ENCODE data around the gene CACNA1D. TPM values are rescaled to one million over a fixed set of nuclear protein-coding genes. Genes with fewer than 3 reads are reported as not detected.

Gene CACNA1D
- total and polyA plus RNA-seq, 2 donors (not counting 3 experiments of a cell fraction or from before 2014, with no cell fraction given): 0.06 TPM; not detected in 1

DNA sequence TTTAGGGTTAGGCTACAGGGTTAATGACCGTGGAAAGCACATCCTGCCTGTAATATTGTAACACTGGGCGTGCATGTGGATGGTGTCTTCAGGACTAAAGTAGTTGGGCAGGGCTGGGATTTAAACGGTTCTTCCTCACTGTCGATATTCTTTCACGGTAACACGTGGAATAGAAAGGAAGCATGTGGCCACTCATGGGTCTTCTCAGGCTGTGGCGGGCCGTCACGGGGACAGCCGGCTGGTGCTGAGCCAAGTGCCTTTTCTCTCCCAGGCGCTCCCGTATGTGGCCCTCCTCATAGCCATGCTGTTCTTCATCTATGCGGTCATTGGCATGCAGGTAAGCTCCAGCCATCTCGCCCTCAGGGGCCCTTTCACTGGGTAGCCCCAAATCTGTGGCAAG is 278.2 kb downstream of the CACNA1D start:
- POLR2A ChIA-PET: no interaction called here
- H2AFZ ChIP-seq (ENCODE audit: low read depth, low read length): no peak overlapping the region
- no peaks in the 10 kb centered on the region for H3K27me3 ChIP-seq (ENCODE audit: control insufficient read depth in 2 of 2, insufficient read depth in 2 of 2, low read length in 2 of 2)
- no peaks in the 10 kb centered on the region for H4K20me1 ChIP-seq (replicated peaks; ENCODE audit: control insufficient read depth, extremely low read depth, insufficient read depth, low read length)
- H3K4me3 ChIP-seq (replicated peaks in 1 of 3; ENCODE audit: insufficient read depth in 1 of 3, low read depth in 1 of 3, low read length in 3 of 3): no peak overlapping the region
- no peak overlapping the region for H3K27ac ChIP-seq (ENCODE audit: insufficient read depth, low read depth, low read length)
- no peaks in the 10 kb centered on the region for H3K9me3 ChIP-seq (replicated peaks; ENCODE audit: control insufficient read depth, insufficient read depth, low read length)
- dilution Hi-C loops (cut with MboI; ENCODE audit: extremely low pct_ligation_motif_present, low sequenced_read_pairs): no loop called here
- no peaks in the 10 kb centered on the region for H3K4me1 ChIP-seq (ENCODE audit: control insufficient read depth, extremely low read depth, insufficient read depth, low read length)
- no peak overlapping the region for H3K9ac ChIP-seq (replicated peaks; ENCODE audit: extremely low read depth, insufficient read depth, low read length)
- H3K9me1 ChIP-seq (replicated peaks; ENCODE audit: control insufficient read depth, extremely low read depth, insufficient read depth, low read length): no peaks in the 10 kb centered on the region
- intact Hi-C loops (cut with micrococcal nuclease): no loop called here
- TF ChIP-seq FOS (IDR thresholded peaks at IDR 0.05; ENCODE audit: borderline replicate concordance, insufficient read depth, low read length): no peak
- no peak overlapping the region for H3K4me2 ChIP-seq (ENCODE audit: insufficient read depth, low read length)
- DNase-seq (ENCODE audit: low read depth, low spot score) (no peak), FAIRE-seq (no peak)
- CTCF ChIA-PET: no interaction called here
- no TSS peak for BruUV-seq (replicated peaks)
- no peaks in the 10 kb centered on the region for H3K36me3 ChIP-seq (ENCODE audit: control insufficient read depth in 2 of 2, extremely low read depth in 1 of 2, insufficient read depth in 2 of 2, low read length in 2 of 2)
- no peaks in the 10 kb centered on the region for H3K79me2 ChIP-seq (ENCODE audit: control insufficient read depth, insufficient read depth, low read length)

DNA sequence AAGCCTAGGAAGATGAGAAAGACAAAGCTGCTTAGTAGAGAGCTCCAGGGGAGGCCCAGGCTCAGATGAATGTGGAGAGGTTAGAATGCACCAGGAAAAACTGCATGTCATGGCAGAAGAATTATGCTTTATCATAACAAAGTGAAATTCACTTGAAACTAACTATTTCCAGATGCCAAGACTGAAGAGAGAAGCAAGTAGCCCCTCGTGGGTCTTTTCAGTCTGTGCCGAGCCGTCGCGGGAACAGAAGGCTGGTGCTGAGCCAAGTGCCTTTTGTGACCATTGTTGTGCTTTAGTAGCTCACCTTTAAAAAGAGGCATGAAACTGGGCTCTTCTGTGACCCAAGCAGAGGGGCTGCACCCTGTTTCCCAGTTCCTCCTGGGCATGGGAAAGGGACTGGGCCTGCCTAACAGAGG is 278.6 kb downstream of the CACNA1D start:
- no TSS peak for BruUV-seq (replicated peaks)
- H3K4me3 ChIP-seq (replicated peaks in 1 of 3; ENCODE audit: insufficient read depth in 1 of 3, low read depth in 1 of 3, low read length in 3 of 3): no peak overlapping the region
- TF ChIP-seq MYC (IDR thresholded peaks at IDR 0.05; ENCODE audit: low read depth, low read length): no peak
- TF ChIP-seq, protein P1, sequence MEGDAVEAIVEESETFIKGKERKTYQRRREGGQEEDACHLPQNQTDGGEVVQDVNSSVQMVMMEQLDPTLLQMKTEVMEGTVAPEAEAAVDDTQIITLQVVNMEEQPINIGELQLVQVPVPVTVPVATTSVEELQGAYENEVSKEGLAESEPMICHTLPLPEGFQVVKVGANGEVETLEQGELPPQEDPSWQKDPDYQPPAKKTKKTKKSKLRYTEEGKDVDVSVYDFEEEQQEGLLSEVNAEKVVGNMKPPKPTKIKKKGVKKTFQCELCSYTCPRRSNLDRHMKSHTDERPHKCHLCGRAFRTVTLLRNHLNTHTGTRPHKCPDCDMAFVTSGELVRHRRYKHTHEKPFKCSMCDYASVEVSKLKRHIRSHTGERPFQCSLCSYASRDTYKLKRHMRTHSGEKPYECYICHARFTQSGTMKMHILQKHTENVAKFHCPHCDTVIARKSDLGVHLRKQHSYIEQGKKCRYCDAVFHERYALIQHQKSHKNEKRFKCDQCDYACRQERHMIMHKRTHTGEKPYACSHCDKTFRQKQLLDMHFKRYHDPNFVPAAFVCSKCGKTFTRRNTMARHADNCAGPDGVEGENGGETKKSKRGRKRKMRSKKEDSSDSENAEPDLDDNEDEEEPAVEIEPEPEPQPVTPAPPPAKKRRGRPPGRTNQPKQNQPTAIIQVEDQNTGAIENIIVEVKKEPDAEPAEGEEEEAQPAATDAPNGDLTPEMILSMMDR (IDR thresholded peaks at IDR 0.05; ENCODE audit: extremely low read depth in 1 of 2, insufficient read depth in 1 of 2, low read depth in 1 of 2, low read length in 2 of 2): no peak
- no peak for TF ChIP-seq POLR2AphosphoS5 (IDR thresholded peaks at IDR 0.05; ENCODE audit: insufficient read depth, low read depth, low read length)
- TF ChIP-seq POLR2A (IDR thresholded peaks at IDR 0.05; ENCODE audit: low read depth, low read length): no peak
- TF ChIP-seq, protein P2, sequence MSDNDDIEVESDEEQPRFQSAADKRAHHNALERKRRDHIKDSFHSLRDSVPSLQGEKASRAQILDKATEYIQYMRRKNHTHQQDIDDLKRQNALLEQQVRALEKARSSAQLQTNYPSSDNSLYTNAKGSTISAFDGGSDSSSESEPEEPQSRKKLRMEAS (IDR thresholded peaks at IDR 0.05; ENCODE audit: insufficient read depth, insufficient read length): no peak
- no peak for TF ChIP-seq JUN (IDR thresholded peaks at IDR 0.05; ENCODE audit: borderline replicate concordance, insufficient read depth, insufficient read length, low read depth)
- TF ChIP-seq GATA2 (IDR thresholded peaks at IDR 0.05; ENCODE audit: insufficient read depth, insufficient read length, low read depth, low read length): no peak
- no peak for TF ChIP-seq FOS (IDR thresholded peaks at IDR 0.05; ENCODE audit: borderline replicate concordance, insufficient read depth, low read length)
- no peak for TF ChIP-seq EZH2 (IDR thresholded peaks at IDR 0.05; ENCODE audit: borderline replicate concordance, low read depth, low read length, severe bottlenecking)
- no peaks in the 10 kb centered on the region for H3K9me1 ChIP-seq (replicated peaks; ENCODE audit: control insufficient read depth, extremely low read depth, insufficient read depth, low read length)
- H3K36me3 ChIP-seq (ENCODE audit: control insufficient read depth in 2 of 2, extremely low read depth in 1 of 2, insufficient read depth in 2 of 2, low read length in 2 of 2): no peaks in the 10 kb centered on the region
- no peak overlapping the region for H2AFZ ChIP-seq (ENCODE audit: low read depth, low read length)
- no peak overlapping the region for H3K9ac ChIP-seq (replicated peaks; ENCODE audit: extremely low read depth, insufficient read depth, low read length)
- ChIA-PET CTCF (no interaction called here), POLR2A (no interaction called here)
- dilution Hi-C loops (cut with MboI; ENCODE audit: extremely low pct_ligation_motif_present, low sequenced_read_pairs) (no loop called here), intact Hi-C loops (cut with micrococcal nuclease) (no loop called here)
- no peaks in the 10 kb centered on the region for H3K79me2 ChIP-seq (ENCODE audit: control insufficient read depth, insufficient read depth, low read length)
- no peaks in the 10 kb centered on the region for H3K27me3 ChIP-seq (ENCODE audit: control insufficient read depth in 2 of 2, insufficient read depth in 2 of 2, low read length in 2 of 2)
- H3K4me2 ChIP-seq (ENCODE audit: insufficient read depth, low read length): no peak overlapping the region
- no peaks in the 10 kb centered on the region for H3K4me1 ChIP-seq (ENCODE audit: control insufficient read depth, extremely low read depth, insufficient read depth, low read length)
- no peaks in the 10 kb centered on the region for H3K9me3 ChIP-seq (replicated peaks; ENCODE audit: control insufficient read depth, insufficient read depth, low read length)
- no peak overlapping the region for H3K27ac ChIP-seq (ENCODE audit: insufficient read depth, low read depth, low read length)
- no peak for DNase-seq (ENCODE audit: low read depth, low spot score)
- FAIRE-seq: no peak
- no peaks in the 10 kb centered on the region for H4K20me1 ChIP-seq (replicated peaks; ENCODE audit: control insufficient read depth, extremely low read depth, insufficient read depth, low read length)
